Mesodermal cell (in vitro differentiated cells): ENCODE results near the gene FAM241B.

ENCODE experiments used
- H3K27ac ChIP-seq: 2 replicates; pipeline ENCODE4 v1.7.0; 2013; ENCODE audit warnings: mild to moderate bottlenecking, low read depth, low read length, moderate library complexity; ENCODE audit not compliant: severe bottlenecking
- H3K36me3 ChIP-seq: 2 replicates; pipeline ENCODE4 v1.7.1; 2013; ENCODE audit warnings: mild to moderate bottlenecking, low read length, moderate library complexity; ENCODE audit not compliant: control insufficient read depth, insufficient read depth
- H3K4me1 ChIP-seq: one replicate; pipeline ENCODE4 v1.7.1; 2013; ENCODE audit warnings: mild to moderate bottlenecking, low read length; ENCODE audit not compliant: insufficient read depth, control insufficient read depth, poor library complexity, severe bottlenecking
- H3K4me3 ChIP-seq: 2 replicates; pipeline ENCODE4 v1.7.0; 2013; ENCODE audit warnings: low read length, control low read depth, mild to moderate bottlenecking; ENCODE audit not compliant: insufficient read depth, poor library complexity, severe bottlenecking; ENCODE audit errors: extremely low read depth
- H3K9me3 ChIP-seq: 2 replicates; pipeline ENCODE4 v1.7.1; 2013; ENCODE audit warnings: mild to moderate bottlenecking, low read length, moderate library complexity; ENCODE audit not compliant: control insufficient read depth
- WGBS, 2 experiments: methylation state at CpG; one replicate each; pipeline ENCODE4 v1.1.5; 2013; ENCODE audit warnings: missing lambda C conversion rate in 2 of 2; ENCODE audit not compliant: insufficient coverage in 2 of 2; 5-methylcytosine and 5-hydroxymethylcytosine counted together

Gene FAM241B

GRCh38 chr10:69643779-69644657 is 14.0 kb downstream of the FAM241B start:
- Histone ChIP-seq H3K36me3 (no peaks in the 10 kb centered on the region), H3K9me3 (no peaks in the 10 kb centered on the region), H3K4me3 (no peak overlapping the region), H3K4me1 (peaks cover 12% of the 10 kb centered on the region), H3K27ac (no peak overlapping the region)
- 74 to 82% methylated on average over 11 to 14 of the region's 16 CpGs for WGBS, 2 experiments

DNA sequence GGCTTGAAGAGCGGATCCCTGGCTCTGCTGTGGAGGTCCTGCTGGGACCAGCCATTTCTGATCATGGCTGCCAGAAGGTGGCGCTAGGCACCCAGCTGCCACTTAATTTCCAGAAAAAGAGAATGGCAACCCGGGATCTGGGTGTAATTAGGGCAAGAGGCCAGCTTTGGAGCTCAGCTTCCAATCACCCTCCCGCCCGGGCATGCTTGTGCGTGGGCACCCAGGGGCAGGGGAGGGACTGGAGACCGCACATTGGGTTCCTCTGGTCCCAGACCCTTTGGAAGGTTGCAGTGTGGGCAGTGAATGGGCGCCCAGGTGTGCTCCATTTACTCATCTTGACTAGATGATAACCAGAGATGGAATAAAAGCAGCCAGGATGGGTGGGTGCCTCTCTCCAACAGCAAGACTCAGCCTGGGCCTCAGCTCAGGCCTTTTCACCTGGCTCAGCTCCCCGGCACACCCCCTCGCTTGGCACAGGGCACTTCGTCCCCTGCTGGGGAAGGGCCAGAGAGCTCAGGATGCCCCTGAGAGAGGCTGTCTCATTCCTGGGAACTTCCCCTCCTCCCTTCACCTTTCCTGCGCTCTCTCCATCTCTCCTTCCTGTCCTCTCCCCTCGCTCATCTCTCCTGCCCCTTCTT is 14.7 kb downstream of the FAM241B start:
- Histone ChIP-seq H3K4me3 (no peak overlapping the region), H3K9me3 (no peaks in the 10 kb centered on the region), H3K27ac (no peak overlapping the region), H3K4me1 (peaks cover 12% of the 10 kb centered on the region), H3K36me3 (no peaks in the 10 kb centered on the region)
- WGBS, 2 experiments = 56% methylated on average over 11 to 12 of the region's 13 CpGs

DNA sequence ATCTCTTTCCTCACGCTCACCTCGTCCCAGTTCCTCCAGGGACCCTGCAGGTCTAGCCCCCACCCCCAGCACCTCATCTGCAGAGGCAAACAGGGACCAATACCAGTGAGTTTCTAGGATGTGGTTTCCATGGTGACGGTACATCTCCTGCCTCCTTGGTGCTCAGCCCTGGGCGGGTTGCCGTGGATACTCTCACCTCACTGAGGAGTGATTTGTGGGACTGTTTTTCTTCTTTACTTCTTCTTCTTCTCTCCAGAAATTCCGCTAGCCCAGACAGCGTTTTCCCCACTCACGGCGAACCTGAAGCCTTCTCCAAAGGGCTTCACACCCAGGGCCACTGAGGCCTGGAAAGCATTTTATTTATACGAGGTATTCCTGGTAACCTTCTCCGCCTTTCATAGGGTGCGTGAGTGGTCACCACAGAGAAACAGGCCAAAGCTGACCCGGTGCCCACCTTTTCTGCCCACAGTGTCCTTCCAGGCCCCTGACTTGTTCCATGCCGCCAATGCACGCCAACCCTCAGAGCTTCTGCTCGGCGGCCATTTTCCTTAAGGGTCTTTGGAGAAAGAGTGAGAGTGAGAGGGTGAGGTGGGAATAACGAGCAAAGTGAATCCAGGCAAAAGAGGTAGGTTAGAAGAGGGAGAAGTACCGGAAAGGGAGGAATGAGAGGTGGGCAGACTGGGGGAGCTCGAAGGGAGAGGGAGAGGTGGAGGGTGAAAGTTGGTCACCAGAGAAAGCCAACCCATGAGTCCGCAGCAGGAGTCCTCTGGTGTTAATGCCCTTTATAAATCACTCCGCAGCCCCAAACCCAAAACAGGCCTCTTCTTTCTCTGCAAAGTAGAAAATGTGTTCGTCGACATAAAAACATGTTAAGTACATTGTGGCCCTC is 15.5 kb downstream of the FAM241B start:
- H3K27ac ChIP-seq = peak overlapping the region; percentile 62
- H3K4me3 ChIP-seq = no peak overlapping the region
- no peaks in the 10 kb centered on the region for H3K36me3 ChIP-seq
- 88 to 91% methylated on average over 15 to 16 of the region's 24 CpGs for WGBS, 2 experiments
- H3K4me1 ChIP-seq = peaks cover 12% of the 10 kb centered on the region
- H3K9me3 ChIP-seq = no peaks in the 10 kb centered on the region

- Histone ChIP-seq H3K4me3 (no peak overlapping the region), H3K9me3 (no peaks in the 10 kb centered on the region), H3K27ac (peak overlapping the region; percentile 62), H3K36me3 (no peaks in the 10 kb centered on the region), H3K4me1 (peaks cover 10% of the 10 kb centered on the region)
- 15% methylated on average over 6 of the region's 11 CpGs; no CpG with 5 or more reads in 1 of the 2 experiments for WGBS, 2 experiments
Observed at GRCh38 chr10:69646185-69647060, 16.4 kb downstream of the FAM241B start.

DNA sequence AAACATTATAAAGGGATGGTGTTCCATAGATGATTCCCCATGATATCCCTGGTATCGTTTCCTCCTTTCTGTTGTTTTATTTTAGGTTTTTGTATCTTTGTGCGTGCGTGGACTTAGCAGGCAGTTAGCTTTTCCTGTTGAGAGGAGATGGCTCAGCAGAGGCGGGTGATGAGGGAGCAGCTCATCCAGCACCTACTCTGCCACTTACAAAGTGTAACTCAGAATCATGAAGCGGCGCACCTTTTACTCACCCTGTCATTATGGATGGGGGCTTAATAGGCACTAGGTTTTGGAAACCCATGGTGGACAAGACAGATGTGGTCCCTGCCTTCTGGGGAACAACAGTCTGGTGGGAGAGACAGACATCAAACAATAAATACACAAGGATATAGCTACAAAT is 17.1 kb downstream of the FAM241B start:
- Histone ChIP-seq H3K36me3 (no peaks in the 10 kb centered on the region), H3K4me1 (peaks cover 5% of the 10 kb centered on the region), H3K27ac (no peak overlapping the region), H3K9me3 (no peaks in the 10 kb centered on the region), H3K4me3 (no peak overlapping the region)
- 100% methylated on average over 2 of the region's 6 CpGs; no CpG with 5 or more reads in 1 of the 2 experiments for WGBS, 2 experiments

DNA sequence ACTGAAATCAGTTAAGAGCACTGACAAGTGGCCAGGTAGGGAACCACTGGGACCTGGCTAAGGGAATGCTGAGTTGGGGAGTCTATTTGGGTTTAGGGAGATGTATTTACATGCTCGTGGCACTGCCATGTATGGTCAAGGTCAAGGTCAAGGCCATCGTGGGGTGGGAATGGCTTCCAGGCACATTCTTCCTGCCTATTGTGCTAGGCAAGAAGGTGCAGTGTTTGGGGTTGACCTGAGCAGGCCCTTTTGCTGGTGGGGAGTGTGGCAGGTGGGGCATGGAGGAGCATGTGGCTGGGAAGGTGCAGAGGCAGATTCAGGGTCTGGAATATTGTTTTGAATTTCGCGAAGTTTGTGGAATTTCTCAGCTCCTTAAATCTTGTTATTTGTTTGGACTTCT is 17.8 kb downstream of the FAM241B start:
- Histone ChIP-seq H3K4me1 (peaks cover 5% of the 10 kb centered on the region), H3K36me3 (no peaks in the 10 kb centered on the region), H3K27ac (no peak overlapping the region), H3K4me3 (no peak overlapping the region), H3K9me3 (no peaks in the 10 kb centered on the region)
- WGBS, 2 experiments = 67 to 92% methylated on average over 1 to 4 of the region's 4 CpGs

DNA sequence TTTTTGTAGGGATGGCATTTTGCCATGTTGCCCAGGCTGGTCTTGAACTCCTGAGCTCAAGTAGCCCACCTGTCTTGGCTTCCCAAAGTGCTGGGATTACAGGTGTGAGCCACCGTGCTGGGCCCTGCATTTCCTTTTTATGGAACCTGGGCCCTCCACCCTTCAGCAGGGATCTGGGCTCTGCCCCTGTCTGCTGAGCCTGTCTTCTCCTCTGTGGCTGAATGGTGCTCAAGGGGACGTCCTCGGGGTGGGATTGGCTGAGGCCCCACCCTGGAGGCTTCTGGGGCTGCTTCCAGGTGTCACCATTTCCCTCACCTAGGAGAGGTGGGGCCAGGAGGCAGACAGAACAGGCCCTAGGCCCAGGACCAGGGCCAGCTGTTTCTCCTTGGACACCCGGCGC is 18.4 kb downstream of the FAM241B start:
- Histone ChIP-seq H3K9me3 (no peaks in the 10 kb centered on the region), H3K4me3 (no peak overlapping the region), H3K27ac (no peak overlapping the region), H3K4me1 (peaks cover 5% of the 10 kb centered on the region), H3K36me3 (no peaks in the 10 kb centered on the region)
- 88 to 98% methylated on average over 3 to 5 of the region's 5 CpGs for WGBS, 2 experiments

- Histone ChIP-seq H3K27ac (no peak overlapping the region), H3K4me1 (peaks cover 5% of the 10 kb centered on the region), H3K36me3 (no peaks in the 10 kb centered on the region), H3K4me3 (no peak overlapping the region), H3K9me3 (no peaks in the 10 kb centered on the region)
- 57 to 67% methylated on average over 2 to 4 of the region's 9 CpGs for WGBS, 2 experiments
Observed at GRCh38 chr10:69649786-69650550, 19.9 kb downstream of the FAM241B start.

GRCh38 chr10:69650589-69651261 is 20.7 kb downstream of the FAM241B start:
- Histone ChIP-seq H3K4me3 (no peak overlapping the region), H3K27ac (no peak overlapping the region), H3K4me1 (peaks cover 7% of the 10 kb centered on the region), H3K9me3 (no peaks in the 10 kb centered on the region), H3K36me3 (no peaks in the 10 kb centered on the region)
- 85 to 87% methylated on average over 8 to 9 of the region's 13 CpGs for WGBS, 2 experiments
